NCI-H2227 treated with DMSO at 0.1 percent for 48 hours (cell line): ENCODE data around the gene BBS2.
"Not testable (repeated sequence)": the region's sequence is repeated elsewhere in the genome, so short reads cannot be mapped to it uniquely, and the experiment has no call there.

ENCODE experiments used
- DNase-seq: peaks from one replicate; lab custom pipeline; 2025; lab: John Stamatoyannopoulos, UW

BBS2 gene

GRCh38 chr16:56518425-56518824 is 1.4 kb downstream of the BBS2 start:
- DNase-seq: no peak

GRCh38 chr16:56517206-56517605 is 2.6 kb downstream of the BBS2 start:
- no peak for DNase-seq

GRCh38 chr16:56515665-56516064 is 4.2 kb downstream of the BBS2 start:
- no peak for DNase-seq

- no peak for DNase-seq
Measured at GRCh38 chr16:56514845-56515244, 5.0 kb downstream of the BBS2 start.

- DNase-seq: peak; percentile 1
Measured at GRCh38 chr16:56513972-56514371, 5.9 kb downstream of the BBS2 start.

GRCh38 chr16:56513091-56513490 is 6.7 kb downstream of the BBS2 start:
- DNase-seq: no peak

GRCh38 chr16:56512025-56512424 is 7.8 kb downstream of the BBS2 start:
- DNase-seq: no peak

- DNase-seq: no peak
Measured at GRCh38 chr16:56510544-56510943, 9.3 kb downstream of the BBS2 start.

- DNase-seq: no peak
Measured at GRCh38 chr16:56506941-56507340, 12.9 kb downstream of the BBS2 start.

GRCh38 chr16:56505181-56505580 is 14.6 kb downstream of the BBS2 start:
- no peak for DNase-seq

- no peak for DNase-seq
Measured at GRCh38 chr16:56493815-56494214, 26.0 kb downstream of the BBS2 start.

- no peak for DNase-seq
Measured at GRCh38 chr16:56493126-56493525, 26.7 kb downstream of the BBS2 start.

- no peak for DNase-seq
Measured at GRCh38 chr16:56491657-56492261, 28.1 kb downstream of the BBS2 start.

- not testable (repeated sequence) for DNase-seq
Measured at GRCh38 chr16:56488868-56489267, 31.0 kb downstream of the BBS2 start.

GRCh38 chr16:56488035-56488434 is 31.8 kb downstream of the BBS2 start:
- no peak for DNase-seq

GRCh38 chr16:56483394-56483793 is 36.4 kb downstream of the BBS2 start:
- DNase-seq: no peak

GRCh38 chr16:56482683-56483236 is 37.1 kb downstream of the BBS2 start:
- DNase-seq: no peak

- no peak for DNase-seq
Measured at GRCh38 chr16:56481468-56482122, 38.2 kb downstream of the BBS2 start.

- DNase-seq: peak; percentile 77
Measured at GRCh38 chr16:56480776-56481467, 38.9 kb downstream of the BBS2 start.

- no peak for DNase-seq
Measured at GRCh38 chr16:56479469-56479868, 40.4 kb downstream of the BBS2 start.

GRCh38 chr16:56478281-56479049 is 41.4 kb downstream of the BBS2 start:
- no peak for DNase-seq
